Measurements from ENCODE around the gene EDEM1. TPM values are rescaled to one million over a fixed set of nuclear protein-coding genes. Genes with fewer than 3 reads are reported as not detected.

The EDEM1 gene
- polyA plus RNA-seq, 1 donor from 2014 or later, result 13.6 TPM

DNA sequence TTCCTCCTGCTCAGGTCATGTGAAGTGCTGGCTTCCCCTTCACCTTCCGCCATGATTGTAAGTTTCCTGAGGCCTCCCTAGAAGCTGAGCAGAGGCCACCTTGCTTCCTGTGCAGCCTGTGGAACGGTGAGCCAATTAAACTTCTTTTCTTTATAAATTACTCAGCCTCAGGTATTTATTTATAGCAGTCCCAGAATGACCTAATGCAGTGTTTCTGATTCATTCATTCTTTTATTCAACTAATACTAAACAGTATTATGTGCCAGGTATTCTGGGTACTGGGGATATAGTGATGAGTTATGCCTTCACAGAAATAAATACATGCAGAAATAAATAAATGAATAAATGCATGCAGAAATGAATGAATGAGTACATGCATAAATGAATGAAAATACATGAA lies 41.9 kb downstream of the EDEM1 start:
- Histone ChIP-seq H3F3A (ENCODE audit: insufficient read depth, low read length, poor library complexity, severe bottlenecking) (no peaks in the 10 kb centered on the region), H3K27me3 (ENCODE audit: insufficient read depth, low read depth, low read length) (no peaks in the 10 kb centered on the region), H3K9me3 (ENCODE audit: low read length) (no peaks in the 10 kb centered on the region), H3K36me3 (ENCODE audit: insufficient read depth, low read length) (no peaks in the 10 kb centered on the region), H3K9me2 (ENCODE audit: insufficient read depth, low read length) (no peaks in the 10 kb centered on the region), H3K79me2 (replicated peaks; ENCODE audit: insufficient read depth, low read length) (no peaks in the 10 kb centered on the region), H3K9ac (ENCODE audit: low read length) (no peak overlapping the region), H2AFZ (ENCODE audit: low read depth, low read length) (no peak overlapping the region), H3K4me3 (ENCODE audit: low read length) (no peak overlapping the region), H3K27ac (ENCODE audit: low read length) (no peak overlapping the region), H3K4me2 (ENCODE audit: low read length) (no peak overlapping the region), H4K20me1 (ENCODE audit: insufficient read depth) (no peaks in the 10 kb centered on the region)
- no peak for TF ChIP-seq EZH2 (IDR thresholded peaks at IDR 0.05; ENCODE audit: borderline replicate concordance, insufficient read depth, low read length, poor library complexity, severe bottlenecking)
- no peak for TF ChIP-seq TAF1 (IDR thresholded peaks at IDR 0.05; ENCODE audit: low read depth)
- TF ChIP-seq SMC3 (conservative IDR thresholded peaks at IDR 0.05; ENCODE audit: poor library complexity), result no peak
- TF ChIP-seq MXI1 (conservative IDR thresholded peaks at IDR 0.05; ENCODE audit: poor library complexity, severe bottlenecking), result no peak
- TF ChIP-seq CTCF (IDR thresholded peaks at IDR 0.05; ENCODE audit: poor library complexity, severe bottlenecking), result no peak
- TF ChIP-seq, protein P1, sequence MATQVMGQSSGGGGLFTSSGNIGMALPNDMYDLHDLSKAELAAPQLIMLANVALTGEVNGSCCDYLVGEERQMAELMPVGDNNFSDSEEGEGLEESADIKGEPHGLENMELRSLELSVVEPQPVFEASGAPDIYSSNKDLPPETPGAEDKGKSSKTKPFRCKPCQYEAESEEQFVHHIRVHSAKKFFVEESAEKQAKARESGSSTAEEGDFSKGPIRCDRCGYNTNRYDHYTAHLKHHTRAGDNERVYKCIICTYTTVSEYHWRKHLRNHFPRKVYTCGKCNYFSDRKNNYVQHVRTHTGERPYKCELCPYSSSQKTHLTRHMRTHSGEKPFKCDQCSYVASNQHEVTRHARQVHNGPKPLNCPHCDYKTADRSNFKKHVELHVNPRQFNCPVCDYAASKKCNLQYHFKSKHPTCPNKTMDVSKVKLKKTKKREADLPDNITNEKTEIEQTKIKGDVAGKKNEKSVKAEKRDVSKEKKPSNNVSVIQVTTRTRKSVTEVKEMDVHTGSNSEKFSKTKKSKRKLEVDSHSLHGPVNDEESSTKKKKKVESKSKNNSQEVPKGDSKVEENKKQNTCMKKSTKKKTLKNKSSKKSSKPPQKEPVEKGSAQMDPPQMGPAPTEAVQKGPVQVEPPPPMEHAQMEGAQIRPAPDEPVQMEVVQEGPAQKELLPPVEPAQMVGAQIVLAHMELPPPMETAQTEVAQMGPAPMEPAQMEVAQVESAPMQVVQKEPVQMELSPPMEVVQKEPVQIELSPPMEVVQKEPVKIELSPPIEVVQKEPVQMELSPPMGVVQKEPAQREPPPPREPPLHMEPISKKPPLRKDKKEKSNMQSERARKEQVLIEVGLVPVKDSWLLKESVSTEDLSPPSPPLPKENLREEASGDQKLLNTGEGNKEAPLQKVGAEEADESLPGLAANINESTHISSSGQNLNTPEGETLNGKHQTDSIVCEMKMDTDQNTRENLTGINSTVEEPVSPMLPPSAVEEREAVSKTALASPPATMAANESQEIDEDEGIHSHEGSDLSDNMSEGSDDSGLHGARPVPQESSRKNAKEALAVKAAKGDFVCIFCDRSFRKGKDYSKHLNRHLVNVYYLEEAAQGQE (IDR thresholded peaks at IDR 0.05; ENCODE audit: borderline replicate concordance), result no peak
- no peak for TF ChIP-seq EP300 (conservative IDR thresholded peaks at IDR 0.05; ENCODE audit: poor library complexity, severe bottlenecking)
- no peak for TF ChIP-seq RAD21 (conservative IDR thresholded peaks at IDR 0.05)
- no peak for TF ChIP-seq POLR2AphosphoS5 (IDR thresholded peaks at IDR 0.05)

GRCh38 chr3:5231074-5231473 lies 43.6 kb downstream of the EDEM1 start:
- TF ChIP-seq SMC3 (conservative IDR thresholded peaks at IDR 0.05; ENCODE audit: poor library complexity) (peak; percentile 16), EP300 (conservative IDR thresholded peaks at IDR 0.05; ENCODE audit: poor library complexity, severe bottlenecking) (no peak)
- Histone ChIP-seq H3K36me3 (ENCODE audit: insufficient read depth, low read length) (no peaks in the 10 kb centered on the region), H3K4me2 (ENCODE audit: low read length) (no peak overlapping the region), H3K27me3 (ENCODE audit: insufficient read depth, low read depth, low read length) (no peaks in the 10 kb centered on the region), H3F3A (ENCODE audit: insufficient read depth, low read length, poor library complexity, severe bottlenecking) (no peaks in the 10 kb centered on the region), H3K27ac (ENCODE audit: low read length) (peak overlapping the region; percentile 88), H3K9ac (ENCODE audit: low read length) (peak overlapping the region; percentile 54), H3K79me2 (replicated peaks; ENCODE audit: insufficient read depth, low read length) (no peaks in the 10 kb centered on the region), H2AFZ (ENCODE audit: low read depth, low read length) (no peak overlapping the region), H3K4me3 (ENCODE audit: low read length) (peak overlapping the region; percentile 44), H3K9me3 (ENCODE audit: low read length) (no peaks in the 10 kb centered on the region), H4K20me1 (ENCODE audit: insufficient read depth) (no peaks in the 10 kb centered on the region), H3K9me2 (ENCODE audit: insufficient read depth, low read length) (no peaks in the 10 kb centered on the region)

- Histone ChIP-seq H2AFZ (ENCODE audit: low read depth, low read length) (no peak overlapping the region), H3K27ac (ENCODE audit: low read length) (peak overlapping the region; percentile 88)
Observed at GRCh38 chr3:5231487-5231886, 44.0 kb downstream of the EDEM1 start.

More at GRCh38 chr3:5231487-5231886, 44.0 kb downstream of the EDEM1 start:
- Histone ChIP-seq H3K9me3 (ENCODE audit: low read length) (no peaks in the 10 kb centered on the region), H3K4me2 (ENCODE audit: low read length) (no peak overlapping the region), H3K9me2 (ENCODE audit: insufficient read depth, low read length) (no peaks in the 10 kb centered on the region), H3K4me3 (ENCODE audit: low read length) (peak overlapping the region; percentile 44), H3F3A (ENCODE audit: insufficient read depth, low read length, poor library complexity, severe bottlenecking) (no peaks in the 10 kb centered on the region), H3K9ac (ENCODE audit: low read length) (peak overlapping the region; percentile 54), H4K20me1 (ENCODE audit: insufficient read depth) (no peaks in the 10 kb centered on the region), H3K27me3 (ENCODE audit: insufficient read depth, low read depth, low read length) (no peaks in the 10 kb centered on the region), H3K36me3 (ENCODE audit: insufficient read depth, low read length) (no peaks in the 10 kb centered on the region), H3K79me2 (replicated peaks; ENCODE audit: insufficient read depth, low read length) (no peaks in the 10 kb centered on the region)
- TF ChIP-seq MXI1 (conservative IDR thresholded peaks at IDR 0.05; ENCODE audit: poor library complexity, severe bottlenecking) (no peak), POLR2AphosphoS5 (IDR thresholded peaks at IDR 0.05) (peak; percentile 27), EZH2 (IDR thresholded peaks at IDR 0.05; ENCODE audit: borderline replicate concordance, insufficient read depth, low read length, poor library complexity, severe bottlenecking) (no peak), EP300 (conservative IDR thresholded peaks at IDR 0.05; ENCODE audit: poor library complexity, severe bottlenecking) (peak; percentile 77), SMC3 (conservative IDR thresholded peaks at IDR 0.05; ENCODE audit: poor library complexity) (no peak), CTCF (IDR thresholded peaks at IDR 0.05; ENCODE audit: poor library complexity, severe bottlenecking) (no peak), RAD21 (conservative IDR thresholded peaks at IDR 0.05) (peak; percentile 26)
